Astrocyte (in vitro differentiated cells and primary cell): ENCODE measurements around the gene HOXA10. TPM values are rescaled to one million over a fixed set of nuclear protein-coding genes. Genes with fewer than 3 reads are reported as not detected.

Experiments used
- DNase-seq: peaks from one replicate; pipeline ENCODE4 v3.0.0-alpha.2; 2010; ENCODE audit warnings: low read depth
- FAIRE-seq: peaks from 2 replicates; lab custom pipeline; 2011; peaks lifted over from hg19 to GRCh38; lab: Jason Lieb, UNC
- H2AFZ ChIP-seq: 2 replicates; pipeline ENCODE4 v1.6.0; 2012; ENCODE audit warnings: low read depth, low read length, inconsistent platforms
- H3K27ac ChIP-seq: 2 replicates; pipeline ENCODE4 v1.5.1; 2011; ENCODE audit warnings: low read depth, low read length, inconsistent platforms
- H3K27me3 ChIP-seq: 2 replicates; pipeline ENCODE4 v1.6.0; 2011; ENCODE audit warnings: low read length, inconsistent platforms; ENCODE audit not compliant: insufficient read depth
- H3K36me3 ChIP-seq: 2 replicates; pipeline ENCODE4 v1.5.1; 2011; ENCODE audit warnings: low read length, inconsistent platforms; ENCODE audit not compliant: insufficient read depth
- H3K4me1 ChIP-seq: 2 replicates; pipeline ENCODE4 v1.5.1; 2011; ENCODE audit warnings: low read length, inconsistent platforms; ENCODE audit not compliant: insufficient read depth
- H3K4me2 ChIP-seq: 2 replicates; pipeline ENCODE4 v1.6.0; 2012; ENCODE audit warnings: low read length, inconsistent platforms
- H3K4me3 ChIP-seq: 2 replicates; pipeline ENCODE4 v1.5.1; 2011; ENCODE audit warnings: low read depth, mild to moderate bottlenecking, low read length, inconsistent platforms; ENCODE audit not compliant: insufficient read depth
- H3K79me2 ChIP-seq: 2 replicates; pipeline ENCODE4 v1.6.0; 2012; ENCODE audit warnings: mild to moderate bottlenecking, low read length, inconsistent platforms; ENCODE audit not compliant: insufficient read depth
- H3K9ac ChIP-seq: 2 replicates; pipeline ENCODE4 v1.6.0; 2012; ENCODE audit warnings: mild to moderate bottlenecking, low read length, inconsistent platforms
- H3K9me3 ChIP-seq: 2 replicates; pipeline ENCODE4 v1.5.1; 2012; ENCODE audit warnings: low read depth, mild to moderate bottlenecking, low read length, inconsistent platforms; ENCODE audit not compliant: insufficient read depth
- H4K20me1 ChIP-seq: 2 replicates; pipeline ENCODE4 v1.6.0; 2012; ENCODE audit warnings: low read length, inconsistent platforms; ENCODE audit not compliant: insufficient read depth
- H3K27ac Mint-ChIP-seq: one replicate; pipeline ENCODE4 v1.8.0; 2021; ENCODE audit warnings: mild to moderate bottlenecking, mixed read lengths; ENCODE audit not compliant: unreplicated experiment
- H3K27me3 Mint-ChIP-seq: one replicate; pipeline ENCODE4 v1.8.0; 2021; ENCODE audit warnings: low read depth, mixed read lengths; ENCODE audit not compliant: unreplicated experiment
- H3K36me3 Mint-ChIP-seq: one replicate; pipeline ENCODE4 v1.8.0; 2021; ENCODE audit warnings: low read depth, mixed read lengths; ENCODE audit not compliant: unreplicated experiment
- H3K4me1 Mint-ChIP-seq: one replicate; pipeline ENCODE4 v1.8.0; 2021; ENCODE audit warnings: low read depth, mixed read lengths; ENCODE audit not compliant: unreplicated experiment
- H3K4me3 Mint-ChIP-seq: one replicate; pipeline ENCODE4 v1.8.0; 2021; ENCODE audit warnings: mild to moderate bottlenecking, moderate library complexity, mixed read lengths; ENCODE audit not compliant: unreplicated experiment
- H3K9me3 Mint-ChIP-seq: one replicate; pipeline ENCODE4 v1.8.0; 2021; ENCODE audit warnings: mild to moderate bottlenecking, mixed read lengths; ENCODE audit not compliant: unreplicated experiment
- CTCF ChIP-seq: IDR thresholded peaks from 2 replicates; pipeline ENCODE4 v1.5.1; 2011; ENCODE audit warnings: low read depth, mild to moderate bottlenecking, inconsistent platforms, low read length, moderate library complexity; ENCODE audit not compliant: insufficient read depth
- EZH2 ChIP-seq: IDR thresholded peaks from 2 replicates; pipeline ENCODE4 v1.6.1; 2012; ENCODE audit warnings: mild to moderate bottlenecking, low read length, inconsistent platforms; ENCODE audit not compliant: insufficient read depth
- total RNA-seq: library from RNA; stranded (reverse); gene quantifications from 2 replicates; pipeline ENCODE4 v1.2.1, GENCODE V29; 2021

Gene HOXA10
- total RNA-seq, 1 donor from 2014 or later = not detected

- Histone ChIP-seq H3K27ac (no peak overlapping the region), H3K4me3 (no peak overlapping the region), H3K27me3 (peaks cover 94% of the 10 kb centered on the region), H2AFZ (no peak overlapping the region), H3K9me3 (peaks cover 6% of the 10 kb centered on the region), H3K4me2 (no peak overlapping the region), H4K20me1 (no peaks in the 10 kb centered on the region), H3K4me1 (no peaks in the 10 kb centered on the region), H3K79me2 (no peaks in the 10 kb centered on the region), H3K36me3 (no peaks in the 10 kb centered on the region), H3K9ac (no peak overlapping the region)
- FAIRE-seq (no peak), DNase-seq (no peak)
- peaks cover 26% of the 10 kb centered on the region for H3K9me3 Mint-ChIP-seq
- no peaks in the 10 kb centered on the region for H3K4me1 Mint-ChIP-seq
- H3K27ac Mint-ChIP-seq = no peak overlapping the region
- H3K4me3 Mint-ChIP-seq = no peak overlapping the region
- H3K27me3 Mint-ChIP-seq = peaks cover 81% of the 10 kb centered on the region
- H3K36me3 Mint-ChIP-seq = no peaks in the 10 kb centered on the region
- TF ChIP-seq CTCF (no peak), EZH2 (no peak)
Measured at GRCh38 chr7:27161721-27162560, 12.2 kb downstream of the HOXA10 start.

GRCh38 chr7:27161214-27161720 is 12.9 kb downstream of the HOXA10 start:
- peak overlapping the region; percentile 66 for H3K4me3 Mint-ChIP-seq
- H3K27me3 Mint-ChIP-seq = peaks cover 79% of the 10 kb centered on the region
- no peaks in the 10 kb centered on the region for H3K79me2 ChIP-seq
- DNase-seq (no peak), FAIRE-seq (no peak)
- no peaks in the 10 kb centered on the region for H3K36me3 ChIP-seq
- H3K4me2 ChIP-seq = peak overlapping the region; percentile 86
- no peak overlapping the region for H3K27ac Mint-ChIP-seq
- no peaks in the 10 kb centered on the region for H3K4me1 ChIP-seq
- no peak overlapping the region for H3K9ac ChIP-seq
- no peak for TF ChIP-seq EZH2
- no peak for TF ChIP-seq CTCF
- H2AFZ ChIP-seq = peak overlapping the region; percentile 55
- peaks cover 92% of the 10 kb centered on the region for H3K27me3 ChIP-seq
- H3K4me1 Mint-ChIP-seq = no peaks in the 10 kb centered on the region
- no peaks in the 10 kb centered on the region for H4K20me1 ChIP-seq
- H3K4me3 ChIP-seq = peak overlapping the region; percentile 30
- H3K27ac ChIP-seq = no peak overlapping the region
- H3K36me3 Mint-ChIP-seq = no peaks in the 10 kb centered on the region
- peaks cover 7% of the 10 kb centered on the region for H3K9me3 ChIP-seq
- peaks cover 30% of the 10 kb centered on the region for H3K9me3 Mint-ChIP-seq
